ENCODE measurements around the gene BIN2. TPM values are rescaled to one million over a fixed set of nuclear protein-coding genes. Genes with fewer than 3 reads are reported as not detected.

Gene BIN2
- polyA plus RNA-seq, 2 of the 4 experiments (the other 2 are of a cell fraction), result 0.08 to 0.57 TPM

- TF ChIP-seq TFCP2L1 (CRISPR knock-in tag; IDR thresholded peaks at IDR 0.05) (no peak), ATOH8 (CRISPR knock-in tag; IDR thresholded peaks at IDR 0.05; ENCODE audit: low read depth) (no peak), ELK1 (IDR thresholded peaks at IDR 0.05; ENCODE audit: low read depth, low read length) (no peak), ZSCAN20 (CRISPR knock-in tag; IDR thresholded peaks at IDR 0.05) (0 out of 2 replicates have a peak, but pooled peaks have one; percentile 34), CBX2 (IDR thresholded peaks at IDR 0.05; ENCODE audit: borderline replicate concordance, low read depth) (no peak), CTCF (IDR thresholded peaks at IDR 0.05) (no peak), CEBPB (IDR thresholded peaks at IDR 0.05) (peak; percentile 80 to 94), RARB (CRISPR knock-in tag; IDR thresholded peaks at IDR 0.05) (no peak), POLR2AphosphoS2 (conservative IDR thresholded peaks at IDR 0.05; ENCODE audit: low read length) (no peak)
Measured at GRCh38 chr12:51326698-51327439, 2.9 kb upstream of the BIN2 start (continued).

- Histone ChIP-seq H3K4me2 (no peak overlapping the region), H3K4me1 (peaks cover 28% of the 10 kb centered on the region), H3K27ac (0 out of 6 replicates have a peak overlapping the region, but pooled peaks of 1 of the 2 experiments have one; percentile 32), H3K9me3 (no peaks in the 10 kb centered on the region), H3K4me3 (no peak overlapping the region)
- FAIRE-seq (no peak), DNase-seq (ENCODE audit: low read depth in 1 of 2, low spot score in 1 of 2) (no peak), ATAC-seq (no peak)
- CTCF ChIA-PET, result interaction anchor here (1.4 kb wide), 1 partner anchor 16 kb away, joined by 4 read pairs; no protein-coding TSS in a partner anchor
- POLR2A ChIA-PET, result no interaction called here
- no peak for TF ChIP-seq ZFP36 (IDR thresholded peaks at IDR 0.05; ENCODE audit: borderline replicate concordance, partially characterized antibody)
- TF ChIP-seq POLR2AphosphoS2 (conservative IDR thresholded peaks at IDR 0.05; ENCODE audit: low read length), result no peak
- no peak for TF ChIP-seq ZNF302 (CRISPR knock-in tag; IDR thresholded peaks at IDR 0.05)
- no peak for TF ChIP-seq MYC (IDR thresholded peaks at IDR 0.05; ENCODE audit: borderline replicate concordance, low read length)
- no peak for TF ChIP-seq CEBPB (IDR thresholded peaks at IDR 0.05)
- TF ChIP-seq CHD4 (IDR thresholded peaks at IDR 0.05; ENCODE audit: borderline replicate concordance), result no peak
- no peak for TF ChIP-seq PHF8 (IDR thresholded peaks at IDR 0.05; ENCODE audit: borderline replicate concordance, low read depth)
- no peak for TF ChIP-seq SREBF2 (IDR thresholded peaks at IDR 0.05)
- TF ChIP-seq BHLHE40 (IDR thresholded peaks at IDR 0.05; ENCODE audit: low read depth, low read length), result no peak
- no peak for TF ChIP-seq HOXA7 (CRISPR knock-in tag; IDR thresholded peaks at IDR 0.05)
- TF ChIP-seq CTCF (IDR thresholded peaks at IDR 0.05), result no peak
- no peak for TF ChIP-seq MAFK (IDR thresholded peaks at IDR 0.05; ENCODE audit: partially characterized antibody)
- no peak for TF ChIP-seq RFX5 (IDR thresholded peaks at IDR 0.05)
- 94% methylated on average over 4 of the region's 4 CpGs for WGBS (ENCODE audit: missing lambda C conversion rate)
Measured at GRCh38 chr12:51324953-51325352, 979 bp upstream of the BIN2 start.
